Right ventricle myocardium inferior (tissue), 1 donor: Measurements from ENCODE around the gene FAAH. TPM values are rescaled to one million over a fixed set of nuclear protein-coding genes. Genes with fewer than 3 reads are reported as not detected.
A peak's percentile ranks its signal among the peaks of the same experiment; 100 is the strongest.

Experiments used
- ATAC-seq: fragments of 200-7000 bp; cut with Tn5 transposase; one replicate; pipeline ENCODE4 v1.9.1; 2020; ENCODE audit warnings: mild to moderate bottlenecking, moderate library complexity
- DNase-seq: peaks from one replicate; pipeline ENCODE4 v3.0.0; 2021; ENCODE audit errors: missing footprints
- intact Hi-C: fragments of 100-400 bp; cut with DNase I; formaldehyde crosslinking; loops from one replicate; pipeline ENCODE4 v1.11.0; 2022
- total RNA-seq: library from RNA; stranded (reverse); fragmentation: NEBNext Ultra II Directional; extraction: Animal tissue kit (Norgen Biotek cat#: 25700); gene quantifications from one replicate; pipeline ENCODE4 v1.2.1, GENCODE V29; 2021
- donor health status: DM: no; HTN: yes; CAD: no; lungs with severe emphysema.

FAAH gene
- total RNA-seq, 1 donor from 2014 or later = 5.5 TPM

- no peak for DNase-seq
- ATAC-seq = no peak
- intact Hi-C loops = no loop called here
Observed at GRCh38 chr1:46458846-46459245, 64.7 kb downstream of the FAAH start.

GRCh38 chr1:46459315-46459714 lies 65.2 kb downstream of the FAAH start:
- no peak for ATAC-seq
- no peak for DNase-seq

GRCh38 chr1:46461017-46461808 lies 67.1 kb downstream of the FAAH start:
- no peak for DNase-seq
- ATAC-seq = no peak
- intact Hi-C loops = no loop called here

More at GRCh38 chr1:46459315-46459714, 65.2 kb downstream of the FAAH start:
- intact Hi-C loops = no loop called here

GRCh38 chr1:46461809-46462448 lies 67.8 kb downstream of the FAAH start:
- intact Hi-C loops = no loop called here
- DNase-seq = peak; percentile 53
- no peak for ATAC-seq

Other genes with a start within 250 kb of the FAAH start
- gene TSPAN1, start 219.2 kb upstream of the FAAH start, total RNA-seq = 1.1 TPM
- not detected for gene P3R3URF, start 217.8 kb upstream of the FAAH start, total RNA-seq
- 129 TPM for gene POMGNT1, start 195.9 kb upstream of the FAAH start, total RNA-seq
- 6.0 TPM for gene LURAP1, start 191.0 kb upstream of the FAAH start, total RNA-seq
- 0.73 TPM for gene RAD54L, start 146.6 kb upstream of the FAAH start, total RNA-seq
- 35.8 TPM for gene LRRC41, start 90.7 kb upstream of the FAAH start, total RNA-seq
- 1,208 TPM for gene UQCRH, start 90.6 kb upstream of the FAAH start, total RNA-seq
- gene NSUN4, start 53.5 kb upstream of the FAAH start, total RNA-seq = 14.0 TPM
- not detected for gene DMBX1, start 95.5 kb downstream of the FAAH start, total RNA-seq
- gene KNCN, start 157.3 kb downstream of the FAAH start, total RNA-seq = not detected
- gene MKNK1, start 210.0 kb downstream of the FAAH start, total RNA-seq = 39.8 TPM
- gene MOB3C, start 222.5 kb downstream of the FAAH start, total RNA-seq = 13.9 TPM